ENCODE results near the gene RAB11FIP5.
"Not testable (repeated sequence)": the region's sequence is repeated elsewhere in the genome, so short reads cannot be mapped to it uniquely, and the experiment has no call there.

RAB11FIP5 gene

DNA sequence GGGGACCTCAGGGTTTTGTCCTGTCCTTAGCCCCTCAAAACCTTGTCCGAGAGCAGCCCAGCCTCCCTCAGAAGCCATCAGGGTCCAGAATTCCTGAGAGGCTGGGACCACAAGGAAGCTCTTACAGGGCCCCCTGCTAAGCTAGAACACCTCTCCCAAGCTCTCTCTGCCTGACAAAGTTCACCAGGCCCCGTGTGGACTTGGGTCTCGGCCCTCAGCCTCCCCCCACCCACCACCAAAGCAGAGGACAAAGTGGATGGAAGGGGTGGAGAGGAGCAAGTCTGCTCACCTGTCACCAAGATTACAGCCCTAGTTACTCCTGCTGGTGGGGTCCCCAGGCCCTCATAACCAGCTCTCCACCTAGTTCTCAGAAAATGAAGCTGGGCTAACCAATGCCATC, 16.8 kb downstream of the RAB11FIP5 start:
- TF ChIP-seq EZH2phosphoT487 (conservative IDR thresholded peaks at IDR 0.05; ENCODE audit: low read length): no peak
- H3K36me3 ChIP-seq (ENCODE audit: low read length): no peaks in the 10 kb centered on the region
- H3K4me3 ChIP-seq (ENCODE audit: insufficient read depth, low read length, poor library complexity, severe bottlenecking): no peak overlapping the region
- H3K9ac ChIP-seq (ENCODE audit: low read length): no peak overlapping the region
- no peaks in the 10 kb centered on the region for H3K79me2 ChIP-seq (ENCODE audit: insufficient read depth, low read length)
- no peaks in the 10 kb centered on the region for H4K20me1 ChIP-seq (ENCODE audit: low read depth, low read length)
- no peak overlapping the region for H2AFZ ChIP-seq (ENCODE audit: low read depth, low read length, severe bottlenecking)
- H3K9me2 ChIP-seq (replicated peaks; ENCODE audit: insufficient read depth, low read length): no peaks in the 10 kb centered on the region
- H3K9me3 ChIP-seq (ENCODE audit: insufficient read depth, low read length): no peaks in the 10 kb centered on the region
- no peak overlapping the region for H3K27ac ChIP-seq (ENCODE audit: low read depth, low read length)
- H3K27me3 ChIP-seq (ENCODE audit: low read length): no peaks in the 10 kb centered on the region
- H3F3A ChIP-seq (ENCODE audit: insufficient read depth): no peaks in the 10 kb centered on the region
- no peak overlapping the region for H3K4me2 ChIP-seq (ENCODE audit: low read depth, low read length, poor library complexity, severe bottlenecking)

DNA sequence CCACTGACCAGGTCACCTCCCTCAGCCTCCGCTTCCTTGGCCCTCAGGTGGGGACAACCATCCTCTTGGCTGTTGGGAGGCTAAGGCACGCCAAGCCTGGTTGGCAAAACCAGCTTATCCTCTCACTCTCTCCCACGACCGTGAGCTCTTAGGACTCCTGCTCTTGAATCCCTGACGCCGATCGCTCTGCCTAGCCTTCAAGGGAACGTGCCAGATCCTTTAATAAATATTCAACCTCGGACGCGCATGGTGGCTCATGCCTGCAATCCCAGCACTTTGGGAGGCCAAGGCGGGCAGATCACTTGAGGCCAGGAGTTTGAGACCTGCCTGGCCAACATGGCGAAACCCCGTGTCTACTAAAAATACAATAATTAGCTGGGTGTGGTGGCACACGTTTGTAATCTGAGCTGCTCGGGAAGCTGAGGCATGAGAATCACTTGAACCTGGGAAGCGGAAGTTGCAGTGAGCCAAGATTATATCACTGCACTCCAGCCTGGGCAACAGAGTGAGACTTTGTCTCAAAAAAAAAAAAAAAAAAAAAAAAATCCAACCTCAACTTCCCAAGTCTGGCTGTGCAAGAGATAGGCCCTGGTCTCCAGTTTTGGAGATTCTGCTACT, 19.0 kb downstream of the RAB11FIP5 start:
- H4K20me1 ChIP-seq (ENCODE audit: low read depth, low read length); H3K79me2 ChIP-seq (ENCODE audit: insufficient read depth, low read length); H2AFZ ChIP-seq (ENCODE audit: low read depth, low read length, severe bottlenecking); H3K27me3 ChIP-seq (ENCODE audit: low read length); H3K36me3 ChIP-seq (ENCODE audit: low read length); H3K9me3 ChIP-seq (ENCODE audit: insufficient read depth, low read length); H3K27ac ChIP-seq (ENCODE audit: low read depth, low read length); H3F3A ChIP-seq (ENCODE audit: insufficient read depth); H3K4me3 ChIP-seq (ENCODE audit: insufficient read depth, low read length, poor library complexity, severe bottlenecking); H3K4me2 ChIP-seq (ENCODE audit: low read depth, low read length, poor library complexity, severe bottlenecking); H3K9me2 ChIP-seq (replicated peaks; ENCODE audit: insufficient read depth, low read length); H3K9ac ChIP-seq (ENCODE audit: low read length): not testable (repeated sequence)

DNA sequence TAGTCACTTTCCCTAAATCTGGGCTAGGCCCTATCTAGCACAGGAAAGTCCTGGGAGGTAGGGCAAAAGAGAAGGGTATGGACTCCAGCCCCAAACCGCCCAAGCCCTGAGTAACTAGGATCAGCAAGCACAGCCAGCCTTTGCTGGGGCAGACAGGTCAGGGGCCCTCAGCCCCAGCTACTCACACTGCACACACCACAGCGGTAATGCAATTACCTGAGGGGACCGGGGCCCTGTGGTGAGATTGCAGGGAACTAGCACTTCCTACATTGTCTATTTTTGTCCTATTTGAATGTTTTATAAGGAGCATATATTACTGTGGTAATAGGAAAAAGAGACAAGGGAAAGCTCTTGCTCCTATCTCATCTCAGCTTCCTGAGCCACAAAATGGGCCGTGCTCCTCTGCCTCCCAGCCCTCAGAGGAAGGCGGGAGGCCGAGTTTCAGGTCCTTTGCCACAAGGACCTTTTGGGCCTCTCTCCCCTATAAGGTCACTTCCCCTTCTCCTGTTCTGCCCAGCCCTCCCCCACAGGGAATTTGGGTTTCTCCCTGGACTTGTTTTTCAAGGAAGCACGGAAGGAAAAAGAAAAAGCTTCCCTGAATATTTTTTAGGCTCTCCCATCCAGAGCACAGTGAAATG, 20.5 kb downstream of the RAB11FIP5 start:
- no peak overlapping the region for H3K9ac ChIP-seq (ENCODE audit: low read length)

DNA sequence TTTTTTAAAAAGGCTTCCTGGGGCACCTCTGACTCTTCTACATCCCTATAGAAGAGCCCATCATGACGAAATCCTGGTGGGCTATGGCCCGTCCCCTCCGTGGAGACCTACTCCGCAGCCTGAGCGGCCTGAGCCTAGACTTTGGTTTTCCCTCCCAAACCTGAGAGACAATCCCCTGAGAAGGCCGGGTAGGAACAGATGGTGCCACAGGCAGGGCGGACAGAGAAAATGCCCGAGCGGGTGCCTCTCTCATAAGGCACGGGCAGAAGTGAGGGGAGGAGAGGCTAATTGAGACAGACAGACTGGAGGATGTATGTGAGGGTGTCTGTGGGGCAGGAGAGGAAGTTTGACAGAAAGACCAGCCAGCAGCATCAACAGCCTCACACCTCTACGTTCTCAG, 21.1 kb downstream of the RAB11FIP5 start:
- H3K9me3 ChIP-seq (ENCODE audit: insufficient read depth, low read length): no peaks in the 10 kb centered on the region
- H3K27ac ChIP-seq (ENCODE audit: low read depth, low read length): no peak overlapping the region
- H3K79me2 ChIP-seq (ENCODE audit: insufficient read depth, low read length): no peaks in the 10 kb centered on the region
- no peaks in the 10 kb centered on the region for H3K9me2 ChIP-seq (replicated peaks; ENCODE audit: insufficient read depth, low read length)
- no peak overlapping the region for H3K4me2 ChIP-seq (ENCODE audit: low read depth, low read length, poor library complexity, severe bottlenecking)
- no peak overlapping the region for H3K4me3 ChIP-seq (ENCODE audit: insufficient read depth, low read length, poor library complexity, severe bottlenecking)
- no peaks in the 10 kb centered on the region for H3F3A ChIP-seq (ENCODE audit: insufficient read depth)
- H3K9ac ChIP-seq (ENCODE audit: low read length): no peak overlapping the region
- H2AFZ ChIP-seq (ENCODE audit: low read depth, low read length, severe bottlenecking): no peak overlapping the region
- no peaks in the 10 kb centered on the region for H4K20me1 ChIP-seq (ENCODE audit: low read depth, low read length)
- no peaks in the 10 kb centered on the region for H3K27me3 ChIP-seq (ENCODE audit: low read length)
- no peaks in the 10 kb centered on the region for H3K36me3 ChIP-seq (ENCODE audit: low read length)
- TF ChIP-seq, protein P1, sequence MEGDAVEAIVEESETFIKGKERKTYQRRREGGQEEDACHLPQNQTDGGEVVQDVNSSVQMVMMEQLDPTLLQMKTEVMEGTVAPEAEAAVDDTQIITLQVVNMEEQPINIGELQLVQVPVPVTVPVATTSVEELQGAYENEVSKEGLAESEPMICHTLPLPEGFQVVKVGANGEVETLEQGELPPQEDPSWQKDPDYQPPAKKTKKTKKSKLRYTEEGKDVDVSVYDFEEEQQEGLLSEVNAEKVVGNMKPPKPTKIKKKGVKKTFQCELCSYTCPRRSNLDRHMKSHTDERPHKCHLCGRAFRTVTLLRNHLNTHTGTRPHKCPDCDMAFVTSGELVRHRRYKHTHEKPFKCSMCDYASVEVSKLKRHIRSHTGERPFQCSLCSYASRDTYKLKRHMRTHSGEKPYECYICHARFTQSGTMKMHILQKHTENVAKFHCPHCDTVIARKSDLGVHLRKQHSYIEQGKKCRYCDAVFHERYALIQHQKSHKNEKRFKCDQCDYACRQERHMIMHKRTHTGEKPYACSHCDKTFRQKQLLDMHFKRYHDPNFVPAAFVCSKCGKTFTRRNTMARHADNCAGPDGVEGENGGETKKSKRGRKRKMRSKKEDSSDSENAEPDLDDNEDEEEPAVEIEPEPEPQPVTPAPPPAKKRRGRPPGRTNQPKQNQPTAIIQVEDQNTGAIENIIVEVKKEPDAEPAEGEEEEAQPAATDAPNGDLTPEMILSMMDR (IDR thresholded peaks at IDR 0.05; ENCODE audit: insufficient read depth, low read length, poor library complexity, severe bottlenecking): no peak
- no peak for TF ChIP-seq EZH2phosphoT487 (conservative IDR thresholded peaks at IDR 0.05; ENCODE audit: low read length)

More for the DNA sequence above, 20.5 kb downstream of the RAB11FIP5 start:
- Histone ChIP-seq H3K27me3 (ENCODE audit: low read length) (no peaks in the 10 kb centered on the region), H3K27ac (ENCODE audit: low read depth, low read length) (no peak overlapping the region), H3K4me2 (ENCODE audit: low read depth, low read length, poor library complexity, severe bottlenecking) (no peak overlapping the region), H2AFZ (ENCODE audit: low read depth, low read length, severe bottlenecking) (no peak overlapping the region), H3K4me3 (ENCODE audit: insufficient read depth, low read length, poor library complexity, severe bottlenecking) (no peak overlapping the region), H3K79me2 (ENCODE audit: insufficient read depth, low read length) (no peaks in the 10 kb centered on the region), H3K36me3 (ENCODE audit: low read length) (no peaks in the 10 kb centered on the region), H4K20me1 (ENCODE audit: low read depth, low read length) (no peaks in the 10 kb centered on the region), H3F3A (ENCODE audit: insufficient read depth) (no peaks in the 10 kb centered on the region), H3K9me2 (replicated peaks; ENCODE audit: insufficient read depth, low read length) (no peaks in the 10 kb centered on the region), H3K9me3 (ENCODE audit: insufficient read depth, low read length) (no peaks in the 10 kb centered on the region)
- TF ChIP-seq, protein P1 (IDR thresholded peaks at IDR 0.05; ENCODE audit: insufficient read depth, low read length, poor library complexity, severe bottlenecking): no peak
- no peak for TF ChIP-seq EZH2phosphoT487 (conservative IDR thresholded peaks at IDR 0.05; ENCODE audit: low read length)
